HEK293 (cell line): Measurements from ENCODE around the gene ESPNL.

Experiments used
- CTCF ChIA-PET: fragments of 350-600 bp; formaldehyde crosslinking; extraction: SDS; loops from one replicate; lab custom pipeline; 2021; ENCODE audit warnings: antibody characterized with exemption; lab: Yijun Ruan, JAX
- POLR2A ChIA-PET: fragments of 300-600 bp; formaldehyde crosslinking; extraction: SDS; loops from one replicate; lab custom pipeline; 2020; ENCODE audit warnings: antibody characterized with exemption, inconsistent platforms; lab: Yijun Ruan, JAX
- H3K27ac ChIP-seq: fragments of 200-500 bp; sonication (Bioruptor generic); 2 replicates; pipeline ENCODE4 v1.5.1; 2014; ENCODE audit warnings: low read depth, low read length, control low read depth, inconsistent platforms; ENCODE audit errors: extremely low read depth
- H3K36me3 ChIP-seq, 2 experiments: fragments of 200-500 bp in 1 of 2; sonication (Bioruptor generic) in 1 of 2; 1 replicate in 1 of 2; 2 replicates in 1 of 2; pipeline ENCODE4 v1.5.1; 2014 to 2017; ENCODE audit warnings: inconsistent platforms in 2 of 2, low read length in 2 of 2; ENCODE audit not compliant: control insufficient read depth in 2 of 2, insufficient read depth in 1 of 2
- H3K4me1 ChIP-seq: fragments of 200-500 bp; sonication (Bioruptor generic); 2 replicates; pipeline ENCODE4 v1.5.1; 2014; ENCODE audit warnings: mild to moderate bottlenecking, low read length, inconsistent platforms; ENCODE audit not compliant: control insufficient read depth, insufficient read depth
- H3K4me3 ChIP-seq: 2 replicates; pipeline ENCODE4 v1.5.1; 2011; ENCODE audit warnings: low read depth, mild to moderate bottlenecking, control low read depth, low read length, moderate library complexity
- H3K9me3 ChIP-seq: fragments of 200-500 bp; sonication (Bioruptor generic); 2 replicates; pipeline ENCODE4 v1.5.1; 2014; ENCODE audit warnings: low read depth, low read length, inconsistent platforms; ENCODE audit not compliant: control insufficient read depth, insufficient read depth
- BCL11A ChIP-seq: fragments of 450-650 bp; formaldehyde crosslinking; IDR thresholded peaks from 2 replicates; pipeline ENCODE4 v1.5.1; 2016; ENCODE audit warnings: low read depth, missing biosample characterization, missing genetic modification characterization
- GLIS2 ChIP-seq: fragments of 450-650 bp; formaldehyde crosslinking; IDR thresholded peaks from 2 replicates; pipeline ENCODE4 v1.5.1; 2016; ENCODE audit warnings: missing biosample characterization, missing genetic modification characterization
- KLF1 ChIP-seq: fragments of 450-650 bp; formaldehyde crosslinking; IDR thresholded peaks from 2 replicates; pipeline ENCODE4 v1.5.1; 2016; ENCODE audit warnings: missing biosample characterization, missing genetic modification characterization
- KLF10 ChIP-seq: fragments of 450-650 bp; IDR thresholded peaks from 2 replicates; pipeline ENCODE4 v1.5.1; 2018; ENCODE audit warnings: missing biosample characterization, mild to moderate bottlenecking, missing genetic modification characterization
- KLF17 ChIP-seq: fragments of 450-650 bp; formaldehyde crosslinking; IDR thresholded peaks from 2 replicates; pipeline ENCODE4 v1.5.1; 2016; ENCODE audit warnings: missing biosample characterization, missing genetic modification characterization
- PRDM10 ChIP-seq: fragments of 450-650 bp; formaldehyde crosslinking; IDR thresholded peaks from 2 replicates; pipeline ENCODE4 v1.5.1; 2016; ENCODE audit warnings: missing biosample characterization, missing genetic modification characterization
- PRDM6 ChIP-seq: fragments of 450-650 bp; formaldehyde crosslinking; IDR thresholded peaks from 2 replicates; pipeline ENCODE4 v1.5.1; 2017; ENCODE audit warnings: missing biosample characterization, missing genetic modification characterization
- REST ChIP-seq: fragments of 450-650 bp; formaldehyde crosslinking; IDR thresholded peaks from 2 replicates; pipeline ENCODE4 v1.5.1; 2016; ENCODE audit warnings: missing biosample characterization, missing genetic modification characterization
- SALL2 ChIP-seq: fragments of 450-650 bp; formaldehyde crosslinking; IDR thresholded peaks from 2 replicates; pipeline ENCODE4 v1.5.0; 2017; ENCODE audit warnings: missing biosample characterization, mild to moderate bottlenecking, missing genetic modification characterization, borderline replicate concordance
- ZBTB21 ChIP-seq: fragments of 450-650 bp; formaldehyde crosslinking; IDR thresholded peaks from 2 replicates; pipeline ENCODE4 v1.5.1; 2017; ENCODE audit warnings: missing biosample characterization, missing genetic modification characterization
- ZIC2 ChIP-seq: fragments of 450-650 bp; formaldehyde crosslinking; IDR thresholded peaks from 2 replicates; pipeline ENCODE4 v1.5.1; 2016; ENCODE audit warnings: missing biosample characterization, missing genetic modification characterization
- ZNF10 ChIP-seq: fragments of 450-650 bp; formaldehyde crosslinking; IDR thresholded peaks from 2 replicates; pipeline ENCODE4 v1.5.1; 2017; ENCODE audit warnings: missing biosample characterization, missing genetic modification characterization
- ZNF341 ChIP-seq: fragments of 450-650 bp; formaldehyde crosslinking; IDR thresholded peaks from 2 replicates; pipeline ENCODE4; 2016; ENCODE audit warnings: low read depth, missing biosample characterization, missing genetic modification characterization
- ZNF555 ChIP-seq: fragments of 450-650 bp; formaldehyde crosslinking; conservative IDR thresholded peaks from 2 replicates; pipeline ENCODE4 v1.5.1; 2017; ENCODE audit warnings: missing biosample characterization, mild to moderate bottlenecking, missing genetic modification characterization, inconsistent platforms
- ZNF639 ChIP-seq: fragments of 450-650 bp; formaldehyde crosslinking; IDR thresholded peaks from 2 replicates; pipeline ENCODE4 v1.5.1; 2016; ENCODE audit warnings: missing biosample characterization, missing genetic modification characterization
- ZSCAN18 ChIP-seq: fragments of 450-650 bp; formaldehyde crosslinking; IDR thresholded peaks from 2 replicates; pipeline ENCODE4 v1.5.1; 2016; ENCODE audit warnings: missing biosample characterization, missing genetic modification characterization

Gene ESPNL

GRCh38 chr2:238106339-238106697 lies 6.2 kb downstream of the ESPNL start:
- no peaks in the 10 kb centered on the region for H3K9me3 ChIP-seq
- no peaks in the 10 kb centered on the region for H3K4me1 ChIP-seq
- POLR2A ChIA-PET, result no interaction called here
- H3K27ac ChIP-seq, result no peak overlapping the region
- TF ChIP-seq ZBTB21, result no peak
- no peak for TF ChIP-seq ZNF639
- TF ChIP-seq ZSCAN18 (tag by site-specific recombination), result no peak
- TF ChIP-seq KLF10 (tag by site-specific recombination), result no peak
- TF ChIP-seq KLF1 (tag by site-specific recombination), result peak; percentile 36; the same call in 1 of the 2 replicates
- TF ChIP-seq ZIC2 (tag by site-specific recombination), result 0 out of 2 replicates have a peak, but pooled peaks have one; percentile 6
- TF ChIP-seq KLF17, result 0 out of 2 replicates have a peak, but pooled peaks have one; percentile 26
- CTCF ChIA-PET, result interaction anchor here (0.5 to 0.8 kb wide), 2 partner anchors 18 to 45 kb away, joined by 3 to 5 read pairs; no protein-coding TSS in a partner anchor
- H3K4me3 ChIP-seq, result no peak overlapping the region
- no peaks in the 10 kb centered on the region for H3K36me3 ChIP-seq

GRCh38 chr2:238106698-238107524 lies 6.8 kb downstream of the ESPNL start:
- TF ChIP-seq ZIC2 (tag by site-specific recombination) (peak; percentile 9; the same call in 1 of the 2 replicates), SALL2 (tag by site-specific recombination) (no peak), PRDM6 (tag by site-specific recombination) (no peak), GLIS2 (no peak), REST (tag by site-specific recombination) (no peak), ZNF555 (no peak), BCL11A (tag by site-specific recombination) (no peak), PRDM10 (tag by site-specific recombination) (no peak), ZNF10 (tag by site-specific recombination) (no peak), ZNF341 (tag by site-specific recombination) (peak; percentile 32)
- H3K9me3 ChIP-seq, result no peaks in the 10 kb centered on the region
- ChIA-PET CTCF (interaction anchor here (0.5 to 0.8 kb wide), 3 partner anchors 19 to 116 kb away, joined by 3 to 5 read pairs (median 5); no protein-coding TSS in a partner anchor), POLR2A (no interaction called here)
- no peaks in the 10 kb centered on the region for H3K36me3 ChIP-seq
- no peaks in the 10 kb centered on the region for H3K4me1 ChIP-seq
- no peak overlapping the region for H3K27ac ChIP-seq
- no peak overlapping the region for H3K4me3 ChIP-seq
